Measurements from ENCODE around the gene LZTFL1. TPM values are rescaled to one million over a fixed set of nuclear protein-coding genes. Genes with fewer than 3 reads are reported as not detected.
A peak's percentile ranks its signal among the peaks of the same experiment; 100 is the strongest.

The LZTFL1 gene
- 12.0 TPM for polyA plus RNA-seq (2013, experiment 1 of 2)
- 16.4 TPM for polyA plus RNA-seq (2013, experiment 2 of 2)

GRCh38 chr3:45841757-45842491 is at the start of gene LZTFL1:
Gene LZTFL1 (minus strand): TSS chr3:45842119. CDS start chr3:45841991, 128 bp downstream.
- Histone ChIP-seq H3K4me3 (ENCODE audit: low read length) (peak within 1 kb of the TSS; percentile 73), H3K27ac (ENCODE audit: low read depth, low read length) (no peak within 1 kb of the TSS), H3K9ac (ENCODE audit: low read depth, low read length) (peak within 1 kb of the TSS; percentile 67)

GRCh38 chr3:45890405-45890804 is 48.5 kb upstream of the LZTFL1 start:
- Histone ChIP-seq H3K4me1 (ENCODE audit: insufficient read depth, low read length) (no peaks in the 10 kb centered on the region), H3K9me3 (ENCODE audit: insufficient read depth, low read depth, low read length) (no peaks in the 10 kb centered on the region), H3K4me3 (ENCODE audit: low read length) (no peak overlapping the region), H3K9ac (ENCODE audit: low read depth, low read length) (no peak overlapping the region), H3K27me3 (ENCODE audit: insufficient read depth, low read length) (no peaks in the 10 kb centered on the region), H3K36me3 (ENCODE audit: insufficient read depth, low read length) (no peaks in the 10 kb centered on the region), H3K27ac (ENCODE audit: low read depth, low read length) (no peak overlapping the region)
- WGBS = 90% methylated on average over 3 of the region's 3 CpGs

More at GRCh38 chr3:45841757-45842491, at the start of gene LZTFL1:
- Histone ChIP-seq H3K36me3 (ENCODE audit: insufficient read depth, low read length) (no peaks in the 10 kb centered on the region), H3K9me3 (ENCODE audit: insufficient read depth, low read depth, low read length) (no peaks in the 10 kb centered on the region; the same call in 1 of the 2 replicates), H3K27me3 (ENCODE audit: insufficient read depth, low read length) (peaks cover 52% of the 10 kb centered on the region), H3K4me1 (ENCODE audit: insufficient read depth, low read length) (no peaks in the 10 kb centered on the region)
- 4% methylated on average over 49 of the region's 49 CpGs for WGBS

- no peaks in the 10 kb centered on the region for H3K4me1 ChIP-seq (ENCODE audit: insufficient read depth, low read length)
- H3K9me3 ChIP-seq (ENCODE audit: insufficient read depth, low read depth, low read length) = no peaks in the 10 kb centered on the region
- H3K27me3 ChIP-seq (ENCODE audit: insufficient read depth, low read length) = no peaks in the 10 kb centered on the region
- 91% methylated on average over 2 of the region's 4 CpGs for WGBS
- no peaks in the 10 kb centered on the region for H3K36me3 ChIP-seq (ENCODE audit: insufficient read depth, low read length)
- no peak overlapping the region for H3K27ac ChIP-seq (ENCODE audit: low read depth, low read length)
- H3K4me3 ChIP-seq (ENCODE audit: low read length) = no peak overlapping the region
- no peak overlapping the region for H3K9ac ChIP-seq (ENCODE audit: low read depth, low read length)
Observed at GRCh38 chr3:45889337-45889736, 47.4 kb upstream of the LZTFL1 start.

DNA sequence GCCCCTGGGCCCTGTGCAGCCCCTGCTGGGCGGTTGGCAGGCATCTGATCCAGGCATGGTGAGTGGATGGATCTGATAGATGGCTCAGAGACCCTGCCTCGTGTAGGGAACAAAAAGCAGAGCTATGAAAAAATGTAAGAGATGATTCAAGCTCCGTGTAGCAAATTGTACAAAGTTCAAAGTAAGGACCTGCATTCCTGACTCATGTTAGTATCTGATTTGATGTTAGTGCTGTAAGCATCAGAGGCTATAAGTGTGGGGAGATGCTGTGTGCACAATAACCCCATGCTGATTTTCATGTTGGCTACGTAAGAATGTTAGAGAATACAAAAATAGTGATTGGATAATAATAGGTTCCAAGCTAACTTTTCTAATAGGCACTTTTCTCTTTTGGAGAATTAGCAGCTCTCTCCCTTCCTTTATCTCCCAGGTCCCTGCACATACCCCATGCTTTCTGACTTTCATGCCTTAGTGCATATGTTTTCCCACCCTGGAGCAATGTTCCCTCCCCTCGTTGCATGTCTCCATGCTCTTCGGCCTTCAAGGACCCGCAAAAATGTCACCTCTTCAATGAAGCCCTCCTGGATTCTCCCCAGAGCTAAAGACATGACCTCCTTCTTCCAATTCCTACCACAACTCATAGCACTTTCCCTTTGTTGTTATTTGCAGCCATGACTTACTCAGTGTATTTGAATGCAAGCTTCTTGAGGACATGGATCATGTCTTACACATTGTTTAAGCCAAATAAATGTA is 46.0 kb upstream of the LZTFL1 start:
- WGBS = 83% methylated on average over 7 of the region's 7 CpGs
- H3K27ac ChIP-seq (ENCODE audit: low read depth, low read length) = no peak overlapping the region
- no peak overlapping the region for H3K9ac ChIP-seq (ENCODE audit: low read depth, low read length)
- H3K4me1 ChIP-seq (ENCODE audit: insufficient read depth, low read length) = no peaks in the 10 kb centered on the region
- no peaks in the 10 kb centered on the region for H3K27me3 ChIP-seq (ENCODE audit: insufficient read depth, low read length)
- H3K9me3 ChIP-seq (ENCODE audit: insufficient read depth, low read depth, low read length) = no peaks in the 10 kb centered on the region
- H3K36me3 ChIP-seq (ENCODE audit: insufficient read depth, low read length) = no peaks in the 10 kb centered on the region
- H3K4me3 ChIP-seq (ENCODE audit: low read length) = no peak overlapping the region

DNA sequence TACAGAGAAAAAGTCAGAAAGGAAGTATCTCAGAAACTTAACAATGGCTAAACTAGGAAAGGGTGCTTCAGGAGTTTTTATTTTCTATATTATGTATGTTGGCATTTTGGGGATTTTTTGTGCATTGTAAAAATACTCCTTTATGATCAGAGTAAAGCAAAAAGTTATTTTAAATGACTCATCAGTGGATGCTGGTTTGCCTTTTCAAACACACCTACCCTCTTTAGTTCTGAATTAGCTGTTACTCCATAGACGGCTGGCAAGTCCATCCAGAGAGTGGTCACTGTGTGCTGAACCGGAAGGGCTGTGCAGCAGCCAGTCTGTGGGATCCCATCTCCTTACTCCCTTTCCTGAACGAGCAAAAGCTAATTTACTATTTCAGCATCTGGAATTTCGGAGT is 45.4 kb upstream of the LZTFL1 start:
- Histone ChIP-seq H3K27me3 (ENCODE audit: insufficient read depth, low read length) (0 out of 2 replicates have a peak, but pooled peaks cover under 1% of the 10 kb centered on the region), H3K4me1 (ENCODE audit: insufficient read depth, low read length) (no peaks in the 10 kb centered on the region), H3K4me3 (ENCODE audit: low read length) (no peak overlapping the region), H3K9me3 (ENCODE audit: insufficient read depth, low read depth, low read length) (no peaks in the 10 kb centered on the region), H3K36me3 (ENCODE audit: insufficient read depth, low read length) (no peaks in the 10 kb centered on the region), H3K9ac (ENCODE audit: low read depth, low read length) (no peak overlapping the region), H3K27ac (ENCODE audit: low read depth, low read length) (no peak overlapping the region)
- WGBS = 88% methylated on average over 4 of the region's 4 CpGs

GRCh38 chr3:45885979-45886705 is 44.2 kb upstream of the LZTFL1 start, which contains the start of gene CCR9:
Gene CCR9 (plus strand): TSS chr3:45886543. CDS start chr3:45894934, 8,391 bp downstream.
- no peaks in the 10 kb centered on the region for H3K36me3 ChIP-seq (ENCODE audit: insufficient read depth, low read length)
- no peaks in the 10 kb centered on the region for H3K4me1 ChIP-seq (ENCODE audit: insufficient read depth, low read length)
- 0 out of 2 replicates have a peak, but pooled peaks cover 3% of the 10 kb centered on the region for H3K27me3 ChIP-seq (ENCODE audit: insufficient read depth, low read length)
- H3K4me3 ChIP-seq (ENCODE audit: low read length) = no peak within 1 kb of the TSS
- no peak within 1 kb of the TSS for H3K27ac ChIP-seq (ENCODE audit: low read depth, low read length)
- no peaks in the 10 kb centered on the region for H3K9me3 ChIP-seq (ENCODE audit: insufficient read depth, low read depth, low read length)
- 94% methylated on average over 9 of the region's 9 CpGs for WGBS
- H3K9ac ChIP-seq (ENCODE audit: low read depth, low read length) = no peak within 1 kb of the TSS

- Histone ChIP-seq H3K27ac (ENCODE audit: low read depth, low read length) (no peak overlapping the region), H3K4me1 (ENCODE audit: insufficient read depth, low read length) (no peaks in the 10 kb centered on the region), H3K4me3 (ENCODE audit: low read length) (no peak overlapping the region), H3K9me3 (ENCODE audit: insufficient read depth, low read depth, low read length) (no peaks in the 10 kb centered on the region), H3K27me3 (ENCODE audit: insufficient read depth, low read length) (0 out of 2 replicates have a peak, but pooled peaks cover 3% of the 10 kb centered on the region), H3K9ac (ENCODE audit: low read depth, low read length) (no peak overlapping the region), H3K36me3 (ENCODE audit: insufficient read depth, low read length) (no peaks in the 10 kb centered on the region)
- WGBS = 89% methylated on average over 23 of the region's 23 CpGs
Observed at GRCh38 chr3:45884368-45885201, 42.7 kb upstream of the LZTFL1 start.

DNA sequence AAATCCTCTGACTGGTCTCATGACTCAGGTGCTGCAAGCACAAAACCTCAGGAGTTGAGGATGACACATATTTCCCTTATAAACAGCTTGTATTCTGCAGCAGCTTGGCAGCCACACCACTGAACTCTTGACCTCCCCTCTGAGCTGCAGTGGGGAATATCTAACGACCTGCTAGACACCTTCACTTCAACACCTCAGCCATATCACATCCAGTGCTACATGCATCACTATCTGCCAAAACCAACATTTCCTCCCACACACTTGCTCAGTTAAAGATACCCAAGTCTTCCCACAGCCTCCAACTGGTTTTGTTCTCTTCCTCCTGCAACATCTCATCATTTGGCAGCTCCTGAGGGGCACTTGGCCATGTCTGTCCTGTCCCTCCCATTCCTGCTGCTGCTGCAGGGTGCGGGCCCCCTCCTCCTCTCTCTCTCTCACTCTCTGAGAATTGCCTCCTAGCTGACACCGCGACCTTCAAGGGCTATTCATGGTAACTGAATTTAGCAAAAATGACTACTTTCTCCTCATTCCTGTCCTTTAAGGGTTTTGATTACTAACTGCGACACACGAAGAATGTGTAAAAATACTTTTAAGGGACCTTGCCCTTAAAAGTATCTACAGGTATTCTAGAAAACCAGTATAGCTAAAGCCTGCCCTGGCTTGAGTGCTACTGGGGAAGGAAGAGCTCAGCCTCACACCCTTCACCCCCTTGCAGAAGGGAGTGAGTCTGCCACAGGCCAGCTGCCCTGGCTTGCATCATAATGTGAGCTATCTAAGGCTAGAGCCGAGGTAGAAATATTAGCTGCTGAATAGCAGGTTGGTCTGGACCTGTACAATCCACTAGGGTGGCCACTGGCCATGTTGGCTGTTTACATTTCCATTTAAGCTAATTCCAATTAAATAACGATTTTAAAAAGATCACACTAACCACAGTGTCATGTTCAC is 39.4 kb upstream of the LZTFL1 start:
- WGBS = 81% methylated on average over 8 of the region's 8 CpGs
- no peaks in the 10 kb centered on the region for H3K9me3 ChIP-seq (ENCODE audit: insufficient read depth, low read depth, low read length)
- no peaks in the 10 kb centered on the region for H3K36me3 ChIP-seq (ENCODE audit: insufficient read depth, low read length)
- no peak overlapping the region for H3K9ac ChIP-seq (ENCODE audit: low read depth, low read length)
- H3K4me1 ChIP-seq (ENCODE audit: insufficient read depth, low read length) = no peaks in the 10 kb centered on the region
- H3K4me3 ChIP-seq (ENCODE audit: low read length) = no peak overlapping the region
- no peak overlapping the region for H3K27ac ChIP-seq (ENCODE audit: low read depth, low read length)
- H3K27me3 ChIP-seq (ENCODE audit: insufficient read depth, low read length) = 0 out of 2 replicates have a peak, but pooled peaks cover 3% of the 10 kb centered on the region

GRCh38 chr3:45880725-45881077 is 38.8 kb upstream of the LZTFL1 start:
- Histone ChIP-seq H3K36me3 (ENCODE audit: insufficient read depth, low read length) (no peaks in the 10 kb centered on the region), H3K9me3 (ENCODE audit: insufficient read depth, low read depth, low read length) (no peaks in the 10 kb centered on the region), H3K4me1 (ENCODE audit: insufficient read depth, low read length) (no peaks in the 10 kb centered on the region), H3K4me3 (ENCODE audit: low read length) (no peak overlapping the region), H3K27ac (ENCODE audit: low read depth, low read length) (no peak overlapping the region), H3K9ac (ENCODE audit: low read depth, low read length) (no peak overlapping the region), H3K27me3 (ENCODE audit: insufficient read depth, low read length) (peaks cover 6% of the 10 kb centered on the region; the same call in 1 of the 2 replicates)
- 92% methylated on average over 3 of the region's 3 CpGs for WGBS
